WTC11 (cell line): ENCODE measurements around the gene CHERP. TPM values are rescaled to one million over a fixed set of nuclear protein-coding genes. Genes with fewer than 3 reads are reported as not detected.

Experiments used
- ATAC-seq: fragments of 200-7000 bp; cut with Tn5 transposase; 2 replicates; pipeline ENCODE4 v1.10.0; 2021; ENCODE audit warnings: mild to moderate bottlenecking, moderate library complexity
- CTCF ChIA-PET: fragments of 300-600 bp; sonication (Branson Sonifier 250); formaldehyde crosslinking; loops from one replicate; lab custom pipeline; 2021; ENCODE audit warnings: antibody characterized with exemption; lab: Charles Lee
- POLR2A ChIA-PET: fragments of 350-600 bp; sonication (Branson Sonifier 250); formaldehyde crosslinking; loops from one replicate; lab custom pipeline; 2021; ENCODE audit warnings: antibody characterized with exemption; lab: Charles Lee
- DNase-seq: peaks from one replicate; pipeline ENCODE4 v3.0.0; 2021; ENCODE audit warnings: low spot score
- H3K27ac Mint-ChIP-seq: 2 replicates; pipeline ENCODE4 v1.8.0; 2021; ENCODE audit warnings: mixed read lengths
- H3K27me3 Mint-ChIP-seq: 2 replicates; pipeline ENCODE4 v1.8.0; 2021; ENCODE audit warnings: low read depth, mild to moderate bottlenecking, moderate library complexity, mixed read lengths
- H3K36me3 Mint-ChIP-seq: 2 replicates; pipeline ENCODE4 v1.8.0; 2021; ENCODE audit warnings: mixed read lengths
- H3K4me1 Mint-ChIP-seq: 2 replicates; pipeline ENCODE4 v1.8.0; 2022; ENCODE audit warnings: mixed read lengths
- H3K4me3 Mint-ChIP-seq: 2 replicates; pipeline ENCODE4 v1.8.0; 2021; ENCODE audit warnings: mild to moderate bottlenecking, moderate library complexity, mixed read lengths
- H3K9me3 Mint-ChIP-seq: 2 replicates; pipeline ENCODE4 v1.8.0; 2021; ENCODE audit warnings: mixed read lengths
- ATF2 ChIP-seq: sonication (generic); formaldehyde crosslinking; IDR thresholded peaks from 2 replicates; pipeline ENCODE4 v1.8.1; 2022; ENCODE audit warnings: low read depth, missing genetic modification reagents, borderline replicate concordance
- ATF6 ChIP-seq: sonication (generic); formaldehyde crosslinking; IDR thresholded peaks from 2 replicates; pipeline ENCODE4 v1.8.1; 2023; ENCODE audit warnings: mild to moderate bottlenecking, missing genetic modification reagents
- CREB1 ChIP-seq: sonication (generic); formaldehyde crosslinking; IDR thresholded peaks from 2 replicates; pipeline ENCODE4 v1.8.0; 2023; ENCODE audit warnings: mild to moderate bottlenecking, missing genetic modification reagents
- CTCF ChIP-seq: fragments of 200-600 bp; IDR thresholded peaks from 2 replicates; pipeline ENCODE4 v1.8.0; 2022; ENCODE audit warnings: antibody characterized with exemption
- E2F1 ChIP-seq: sonication (generic); formaldehyde crosslinking; IDR thresholded peaks from 2 replicates; pipeline ENCODE4 v1.8.0; 2022; ENCODE audit warnings: mild to moderate bottlenecking, missing genetic modification reagents
- ERG ChIP-seq: fragments of 250-450 bp; sonication (Bioruptor Pico); IDR thresholded peaks from 2 replicates; pipeline ENCODE4 v1.8.0; 2021; ENCODE audit warnings: mild to moderate bottlenecking
- ESRRA ChIP-seq: sonication (generic); formaldehyde crosslinking; IDR thresholded peaks from 2 replicates; pipeline ENCODE4 v1.8.1; 2022; ENCODE audit warnings: mild to moderate bottlenecking, missing genetic modification reagents, borderline replicate concordance
- GRHL2 ChIP-seq: fragments of 250-450 bp; sonication (Bioruptor Pico); IDR thresholded peaks from 2 replicates; pipeline ENCODE4 v1.8.0; 2022; ENCODE audit warnings: mild to moderate bottlenecking, moderate library complexity; ENCODE audit not compliant: insufficient replicate concordance, severe bottlenecking
- IRF1 ChIP-seq: sonication (generic); formaldehyde crosslinking; IDR thresholded peaks from 2 replicates; pipeline ENCODE4 v1.8.0; 2023; ENCODE audit warnings: missing genetic modification reagents
- JUN ChIP-seq: sonication (generic); formaldehyde crosslinking; IDR thresholded peaks from 2 replicates; pipeline ENCODE4 v1.8.0; 2023; ENCODE audit warnings: mild to moderate bottlenecking, missing genetic modification reagents
- MAX ChIP-seq: sonication (generic); formaldehyde crosslinking; IDR thresholded peaks from 2 replicates; pipeline ENCODE4 v1.8.0; 2022; ENCODE audit warnings: mild to moderate bottlenecking, missing genetic modification reagents
- NFYB ChIP-seq: sonication (generic); formaldehyde crosslinking; conservative IDR thresholded peaks from 2 replicates; pipeline ENCODE4 v1.8.0; 2022; ENCODE audit warnings: low read depth, missing genetic modification reagents
- NR2C2 ChIP-seq: sonication (generic); formaldehyde crosslinking; IDR thresholded peaks from 2 replicates; pipeline ENCODE4 v1.8.0; 2022; ENCODE audit warnings: mild to moderate bottlenecking, missing genetic modification reagents
- PREB ChIP-seq: sonication (generic); formaldehyde crosslinking; IDR thresholded peaks from 2 replicates; pipeline ENCODE4 v1.8.1; 2022; ENCODE audit warnings: mild to moderate bottlenecking, missing genetic modification reagents, moderate library complexity, borderline replicate concordance
- SOX15 ChIP-seq: fragments of 250-450 bp; sonication (Bioruptor Pico); IDR thresholded peaks from 2 replicates; pipeline ENCODE4 v1.9.0; 2021; ENCODE audit warnings: mild to moderate bottlenecking
- TCF7 ChIP-seq: sonication (generic); formaldehyde crosslinking; IDR thresholded peaks from 2 replicates; pipeline ENCODE4 v1.8.0; 2022; ENCODE audit warnings: mild to moderate bottlenecking, low read depth, missing genetic modification reagents, moderate library complexity
- TEAD1 ChIP-seq: sonication (generic); formaldehyde crosslinking; IDR thresholded peaks from 2 replicates; pipeline ENCODE4 v1.8.0; 2022; ENCODE audit warnings: mild to moderate bottlenecking, missing genetic modification reagents
- ZBTB21 ChIP-seq: sonication (generic); formaldehyde crosslinking; IDR thresholded peaks from 2 replicates; pipeline ENCODE4 v1.8.1; 2023; ENCODE audit warnings: mild to moderate bottlenecking, missing genetic modification reagents, borderline replicate concordance
- ZNF219 ChIP-seq: sonication (generic); formaldehyde crosslinking; IDR thresholded peaks from 2 replicates; pipeline ENCODE4 v1.8.0; 2023; ENCODE audit warnings: missing genetic modification reagents, mild to moderate bottlenecking, borderline replicate concordance
- ZNF532 ChIP-seq: fragments of 250-450 bp; sonication (Bioruptor Pico); IDR thresholded peaks from 2 replicates; pipeline ENCODE4 v1.9.0; 2021; ENCODE audit warnings: mild to moderate bottlenecking, borderline replicate concordance
- total RNA-seq: library from RNA; stranded (reverse); gene quantifications from 3 replicates; pipeline ENCODE4 v1.2.3, GENCODE V29; 2021

Gene CHERP
- total RNA-seq, 1 experiment from 2014 or later = 98.7 TPM

- H3K36me3 Mint-ChIP-seq = no peaks in the 10 kb centered on the region
- no peaks in the 10 kb centered on the region for H3K9me3 Mint-ChIP-seq
- ATAC-seq = no peak
- H3K27ac Mint-ChIP-seq = no peak overlapping the region; the same call in 1 of the 2 replicates
- no peak for DNase-seq
- ChIA-PET CTCF (interaction anchor here (0.5 to 1.2 kb wide), 4 partner anchors 28 to 750 kb away, joined by 3 to 4 read pairs (median 4); partner anchors contain the start of gene MED26), POLR2A (no interaction called here)
- no peak overlapping the region for H3K4me3 Mint-ChIP-seq
- peaks cover 47% of the 10 kb centered on the region for H3K4me1 Mint-ChIP-seq
- no peaks in the 10 kb centered on the region for H3K27me3 Mint-ChIP-seq
- TF ChIP-seq MAX (CRISPR knock-in tag) = no peak
- no peak for TF ChIP-seq JUN (CRISPR knock-in tag)
- TF ChIP-seq ZNF219 (CRISPR knock-in tag) = no peak
- TF ChIP-seq TCF7 (CRISPR knock-in tag) = no peak
- no peak for TF ChIP-seq NR2C2 (CRISPR knock-in tag)
- no peak for TF ChIP-seq IRF1 (CRISPR knock-in tag)
- no peak for TF ChIP-seq ZNF532 (CRISPR knock-in tag)
- TF ChIP-seq PREB (CRISPR knock-in tag) = no peak
- no peak for TF ChIP-seq ZBTB21 (CRISPR knock-in tag)
- no peak for TF ChIP-seq E2F1 (CRISPR knock-in tag)
- no peak for TF ChIP-seq ATF6 (CRISPR knock-in tag)
- TF ChIP-seq ERG (CRISPR knock-in tag) = no peak
- TF ChIP-seq ESRRA (CRISPR knock-in tag) = no peak
- TF ChIP-seq ATF2 (CRISPR knock-in tag) = no peak
- TF ChIP-seq GRHL2 (CRISPR knock-in tag) = no peak
- no peak for TF ChIP-seq NFYB (CRISPR knock-in tag)
- TF ChIP-seq CREB1 = no peak
- TF ChIP-seq CTCF = no peak
- TF ChIP-seq SOX15 (CRISPR knock-in tag) = no peak
- TF ChIP-seq TEAD1 = no peak
Measured at GRCh38 chr19:16590876-16591802, 48.9 kb upstream of the CHERP start.
